ENCODE measurements around the gene TRPC4AP. TPM values are rescaled to one million over a fixed set of nuclear protein-coding genes. Genes with fewer than 3 reads are reported as not detected.

Gene TRPC4AP
- total RNA-seq, 4 donors from 2014 or later: 63.4 to 101 (median 76.4) TPM

- 75% methylated on average over 5 of the region's 5 CpGs for WGBS, 2 donors
- H3K4me1 ChIP-seq: peaks cover 0 to 11% (median 3%) of the 10 kb centered on the region in 4 donors
- no peak for TF ChIP-seq POLR2A (IDR thresholded peaks at IDR 0.05)
- no peak for TF ChIP-seq EP300 (IDR thresholded peaks at IDR 0.05)
- TF ChIP-seq CTCF (IDR thresholded peaks at IDR 0.05): no peak
- DNase-seq (ENCODE audit: low spot score in 2 of 2): no peak
- no peaks in the 10 kb centered on the region for H3K27me3 ChIP-seq
- no peaks in the 10 kb centered on the region for H3K9me3 ChIP-seq
- H3K4me3 ChIP-seq: no peak overlapping the region
- peak overlapping the region in 2 of 4 donors; percentile 3 to 76 for H3K27ac ChIP-seq
- H3K36me3 ChIP-seq: peaks cover 0 to 47% (median 14%) of the 10 kb centered on the region in 3 donors
Observed at GRCh38 chr20:35049776-35050352, 42.7 kb downstream of the TRPC4AP start.

- Histone ChIP-seq H3K27ac (peak overlapping the region in 3 of 4 donors; percentile 14 to 76 (median 16)), H3K27me3 (no peaks in the 10 kb centered on the region), H3K9me3 (no peaks in the 10 kb centered on the region), H3K4me1 (peaks cover 0 to 9% (median 3%) of the 10 kb centered on the region in 4 donors), H3K36me3 (peaks cover 0 to 51% (median 14%) of the 10 kb centered on the region in 3 donors), H3K4me3 (no peak overlapping the region)
- TF ChIP-seq CTCF (IDR thresholded peaks at IDR 0.05) (no peak), POLR2A (IDR thresholded peaks at IDR 0.05) (no peak), EP300 (IDR thresholded peaks at IDR 0.05) (no peak)
- no peak for DNase-seq (ENCODE audit: low spot score in 2 of 2)
- 33 to 61% methylated on average over 1 of the region's 1 CpG for WGBS, 2 donors
Observed at GRCh38 chr20:35048739-35049138, 43.9 kb downstream of the TRPC4AP start.

DNA sequence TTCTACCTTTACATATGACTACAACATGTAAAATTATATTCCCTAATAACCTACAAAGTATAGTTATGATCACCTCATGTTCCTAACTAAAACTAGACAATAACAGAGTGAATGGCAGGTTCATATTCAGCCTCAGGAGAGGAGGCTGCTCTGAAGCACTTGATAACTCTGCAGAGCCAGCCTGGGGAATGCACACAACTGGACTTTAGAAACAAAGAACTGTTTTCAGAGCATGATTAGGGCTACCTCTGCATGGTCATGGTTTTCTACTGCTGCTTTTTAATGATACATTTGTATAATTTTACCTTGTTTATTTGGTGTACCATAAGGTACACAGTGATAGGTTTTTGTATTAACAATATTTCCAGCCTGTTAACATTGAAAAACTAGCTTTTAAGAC is 50.3 kb downstream of the TRPC4AP start:
- no peak overlapping the region for H3K4me3 ChIP-seq
- no peak for TF ChIP-seq POLR2A (IDR thresholded peaks at IDR 0.05)
- TF ChIP-seq EP300 (IDR thresholded peaks at IDR 0.05): no peak
- no peak for TF ChIP-seq CTCF (IDR thresholded peaks at IDR 0.05)
- H3K4me1 ChIP-seq: no peaks in the 10 kb centered on the region
- no peak for DNase-seq (ENCODE audit: low spot score in 2 of 2)
- H3K9me3 ChIP-seq: no peaks in the 10 kb centered on the region
- peaks cover 0 to 69% (median 0%) of the 10 kb centered on the region in 3 donors for H3K36me3 ChIP-seq
- no peak overlapping the region for H3K27ac ChIP-seq
- H3K27me3 ChIP-seq: no peaks in the 10 kb centered on the region

- TF ChIP-seq EP300 (IDR thresholded peaks at IDR 0.05): no peak
- TF ChIP-seq POLR2A (IDR thresholded peaks at IDR 0.05): no peak
- no peak for TF ChIP-seq CTCF (IDR thresholded peaks at IDR 0.05)
- Histone ChIP-seq H3K27me3 (no peaks in the 10 kb centered on the region), H3K4me1 (no peaks in the 10 kb centered on the region), H3K27ac (no peak overlapping the region), H3K4me3 (no peak overlapping the region), H3K9me3 (no peaks in the 10 kb centered on the region), H3K36me3 (peaks cover 0 to 71% (median 0%) of the 10 kb centered on the region in 3 donors)
- WGBS, 2 donors: 81 to 83% methylated on average over 6 of the region's 6 CpGs
- no peak for DNase-seq (ENCODE audit: low spot score in 2 of 2)
Observed at GRCh38 chr20:35040646-35041045, 52.0 kb downstream of the TRPC4AP start.

- Histone ChIP-seq H3K4me1 (no peaks in the 10 kb centered on the region), H3K27me3 (no peaks in the 10 kb centered on the region), H3K9me3 (no peaks in the 10 kb centered on the region), H3K36me3 (peaks cover 0 to 75% (median 0%) of the 10 kb centered on the region in 3 donors), H3K27ac (no peak overlapping the region), H3K4me3 (no peak overlapping the region)
- DNase-seq (ENCODE audit: low spot score in 2 of 2): no peak
- no peak for TF ChIP-seq EP300 (IDR thresholded peaks at IDR 0.05)
- no peak for TF ChIP-seq CTCF (IDR thresholded peaks at IDR 0.05)
- no peak for TF ChIP-seq POLR2A (IDR thresholded peaks at IDR 0.05)
- whole genome bisulfite sequencing, 2 donors: 73 to 84% methylated on average over 9 of the region's 9 CpGs
Observed at GRCh38 chr20:35039846-35040489, 52.6 kb downstream of the TRPC4AP start.

All from tibial nerve (tissue), 4 donors.